Activated B cell treated with CpG ODN at 0.5 μM for 24 hours (primary cell): ENCODE data around the gene PROSER3. TPM values are rescaled to one million over a fixed set of nuclear protein-coding genes. Genes with fewer than 3 reads are reported as not detected.

ENCODE experiments used
- ATAC-seq: fragments of 200-7000 bp; cut with Tn5 transposase; one replicate; pipeline ENCODE4 v1.10.0; 2021; ENCODE audit warnings: low read depth, mild to moderate bottlenecking, moderate library complexity
- CTCF ChIA-PET: fragments of 350-600 bp; sonication (Branson Sonifier 250); formaldehyde crosslinking; loops from one replicate; lab custom pipeline; 2021; ENCODE audit warnings: antibody characterized with exemption; lab: Charles Lee
- POLR2A ChIA-PET: fragments of 350-600 bp; sonication (Branson Sonifier 250); formaldehyde crosslinking; loops from one replicate; lab custom pipeline; 2021; ENCODE audit warnings: antibody characterized with exemption; lab: Charles Lee
- DNase-seq: peaks from one replicate; pipeline ENCODE4 v3.0.0; 2022
- H3K27ac Mint-ChIP-seq: one replicate; pipeline ENCODE4 v1.8.0; 2020; ENCODE audit warnings: mixed read lengths
- H3K27me3 Mint-ChIP-seq: one replicate; pipeline ENCODE4 v1.8.0; 2021; ENCODE audit warnings: mixed read lengths
- H3K36me3 Mint-ChIP-seq: one replicate; pipeline ENCODE4 v1.8.0; 2021; ENCODE audit warnings: low read depth, mixed read lengths
- H3K4me1 Mint-ChIP-seq: one replicate; pipeline ENCODE4 v1.8.0; 2021; ENCODE audit warnings: mixed read lengths
- H3K4me3 Mint-ChIP-seq: one replicate; pipeline ENCODE4 v1.8.0; 2020; ENCODE audit warnings: mild to moderate bottlenecking, mixed read lengths
- H3K9me3 Mint-ChIP-seq: one replicate; pipeline ENCODE4 v1.8.0; 2020; ENCODE audit warnings: mixed read lengths
- intact Hi-C: fragments of 100-400 bp; cut with micrococcal nuclease; formaldehyde crosslinking; loops from one replicate; pipeline ENCODE4 v1.15.1; 2024
- total RNA-seq: library from RNA; stranded (reverse); gene quantifications from 2 replicates; pipeline ENCODE4 v1.2.3, GENCODE V29; 2022
- TF ChIP-seq, protein P1 (sequence below): fragments of 200-600 bp; IDR thresholded peaks from one replicate; pipeline ENCODE4 v1.8.0; 2022; ENCODE audit warnings: antibody characterized with exemption, mild to moderate bottlenecking

Gene PROSER3
- total RNA-seq, 1 donor from 2014 or later = 60.5 TPM

DNA sequence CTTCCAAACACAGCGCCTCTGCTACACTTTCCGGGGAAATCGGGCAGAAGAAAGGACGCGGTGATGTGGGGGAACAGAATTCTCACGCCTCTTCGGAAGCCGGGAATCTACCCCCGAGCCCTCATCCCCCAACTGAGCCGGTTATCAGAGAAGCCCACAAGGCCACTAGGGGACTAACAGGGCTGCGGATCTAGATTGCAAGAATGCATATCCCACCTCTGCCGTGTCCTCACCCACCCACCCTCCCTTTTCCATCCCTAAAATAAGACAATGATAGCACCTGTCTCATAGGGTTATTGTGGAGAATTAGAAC lies 16.8 kb upstream of the PROSER3 start:
- H3K4me1 Mint-ChIP-seq = peaks cover 72% of the 10 kb centered on the region

DNA sequence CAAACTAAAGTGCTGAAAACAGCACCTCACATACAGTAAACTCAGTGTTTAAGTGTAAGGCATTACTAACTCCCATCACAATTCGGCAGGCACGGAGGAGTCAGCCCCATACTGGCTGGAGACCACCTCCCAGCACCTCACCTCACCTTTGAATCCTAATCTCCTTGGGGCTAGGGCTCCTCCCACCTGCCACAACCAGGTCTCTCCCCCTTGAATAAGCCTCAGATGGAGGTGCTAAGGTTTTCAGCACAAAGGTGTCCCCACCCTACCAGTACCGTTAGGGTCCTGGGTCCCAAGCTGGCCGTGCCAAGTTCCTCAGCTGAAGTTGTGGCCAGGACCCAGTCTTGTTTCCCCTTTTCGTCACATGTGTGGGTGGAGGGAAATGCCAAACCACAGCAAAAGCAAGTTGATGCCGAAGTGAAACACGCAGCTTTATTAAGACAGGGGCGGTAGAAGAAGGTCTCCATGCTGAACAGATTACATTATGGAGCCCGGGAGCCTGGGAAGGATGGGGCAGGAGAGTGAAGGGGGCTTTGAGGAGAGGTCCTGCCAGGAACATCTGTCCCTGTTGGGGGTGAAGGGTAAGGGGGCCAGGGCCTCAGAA lies 15.8 kb upstream of the PROSER3 start, which contains the start of gene IGFLR1:
TSS of gene IGFLR1 (minus strand) at position 332 of the 604 bp plus-strand sequence. CDS start 1,272 bp downstream, outside the sequence.
- CTCF ChIA-PET = interaction anchor here (0.9 kb wide), 1 partner anchor 24 kb away, joined by 3 read pairs; no protein-coding TSS in a partner anchor
- TF ChIP-seq, protein P1, sequence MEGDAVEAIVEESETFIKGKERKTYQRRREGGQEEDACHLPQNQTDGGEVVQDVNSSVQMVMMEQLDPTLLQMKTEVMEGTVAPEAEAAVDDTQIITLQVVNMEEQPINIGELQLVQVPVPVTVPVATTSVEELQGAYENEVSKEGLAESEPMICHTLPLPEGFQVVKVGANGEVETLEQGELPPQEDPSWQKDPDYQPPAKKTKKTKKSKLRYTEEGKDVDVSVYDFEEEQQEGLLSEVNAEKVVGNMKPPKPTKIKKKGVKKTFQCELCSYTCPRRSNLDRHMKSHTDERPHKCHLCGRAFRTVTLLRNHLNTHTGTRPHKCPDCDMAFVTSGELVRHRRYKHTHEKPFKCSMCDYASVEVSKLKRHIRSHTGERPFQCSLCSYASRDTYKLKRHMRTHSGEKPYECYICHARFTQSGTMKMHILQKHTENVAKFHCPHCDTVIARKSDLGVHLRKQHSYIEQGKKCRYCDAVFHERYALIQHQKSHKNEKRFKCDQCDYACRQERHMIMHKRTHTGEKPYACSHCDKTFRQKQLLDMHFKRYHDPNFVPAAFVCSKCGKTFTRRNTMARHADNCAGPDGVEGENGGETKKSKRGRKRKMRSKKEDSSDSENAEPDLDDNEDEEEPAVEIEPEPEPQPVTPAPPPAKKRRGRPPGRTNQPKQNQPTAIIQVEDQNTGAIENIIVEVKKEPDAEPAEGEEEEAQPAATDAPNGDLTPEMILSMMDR = no peak
- H3K4me3 Mint-ChIP-seq = peak within 1 kb of the TSS; percentile 94

More for the DNA sequence above, 16.8 kb upstream of the PROSER3 start:
- DNase-seq (no peak), ATAC-seq (no peak)
- Mint-ChIP-seq H3K4me3 (peak overlapping the region; percentile 95), H3K27me3 (no peaks in the 10 kb centered on the region), H3K9me3 (no peaks in the 10 kb centered on the region), H3K36me3 (peaks cover 58% of the 10 kb centered on the region), H3K27ac (peak overlapping the region; percentile 99)
- POLR2A ChIA-PET = interaction anchor here (0.8 to 5.2 kb wide), 16 partner anchors 8 to 375 kb away, joined by 3 to 69 read pairs (median 6); partner anchors contain the start of genes COX6B1, HSPB6, KMT2B and LIN37
- intact Hi-C loops = loop anchor here (2.0 to 10.0 kb wide), 3 partner anchors 48 to 1574 kb away; partner anchors contain the start of genes OVOL3, POLR2I and TBCB
- TF ChIP-seq, protein P1 = no peak
- CTCF ChIA-PET = interaction anchor here (0.8 to 1.0 kb wide), 2 partner anchors 18 to 46 kb away, joined by 3 to 5 read pairs; no protein-coding TSS in a partner anchor

DNA sequence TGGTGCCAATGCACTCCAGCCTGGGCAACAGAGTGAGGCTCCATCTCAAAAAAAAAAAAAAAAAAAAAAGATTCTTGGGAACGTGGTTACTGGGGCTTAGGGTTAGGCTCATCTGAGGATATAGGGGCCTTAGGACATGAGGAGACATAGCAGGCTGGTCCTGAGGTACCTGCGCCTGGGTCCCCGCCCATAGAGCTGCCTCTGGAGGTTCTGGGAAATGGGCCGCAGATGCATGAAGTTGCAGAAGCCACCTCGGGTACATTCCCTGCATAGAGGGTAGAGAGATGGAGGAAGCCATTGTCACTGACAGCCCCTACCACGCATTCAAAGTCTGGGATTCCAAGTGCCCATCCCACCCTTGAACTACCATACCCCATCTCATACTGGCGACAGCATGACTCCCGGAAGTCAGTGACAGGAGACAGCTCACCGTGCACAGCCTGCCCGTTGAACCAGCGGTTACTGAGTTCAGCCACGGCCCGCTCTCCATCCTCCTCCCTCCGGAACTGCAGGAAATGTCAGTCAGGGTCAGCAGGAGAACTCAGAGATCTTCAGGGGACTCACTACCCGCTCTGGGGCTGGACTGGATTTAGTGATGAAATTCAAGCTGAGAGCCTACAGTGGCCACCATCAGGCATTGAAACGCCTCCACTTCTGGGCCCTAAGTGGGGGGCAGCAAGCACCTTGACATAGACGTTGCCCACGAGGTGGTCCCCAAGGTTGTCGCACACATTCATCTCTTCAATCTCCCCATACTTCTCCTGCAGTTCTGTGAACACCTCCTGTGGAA lies 14.1 kb upstream of the PROSER3 start:
- POLR2A ChIA-PET = interaction anchor here (0.6 to 5.2 kb wide), 11 partner anchors 13 to 745 kb away, joined by 3 to 69 read pairs (median 7); partner anchors contain the start of genes ARHGAP33, HSPB6, NFKBID and PROSER3
- Mint-ChIP-seq H3K4me3 (peak overlapping the region; percentile 92), H3K27me3 (no peaks in the 10 kb centered on the region), H3K9me3 (no peaks in the 10 kb centered on the region), H3K36me3 (peaks cover 38% of the 10 kb centered on the region), H3K4me1 (peaks cover 69% of the 10 kb centered on the region), H3K27ac (peak overlapping the region; percentile 99)
- TF ChIP-seq, protein P1 = no peak
- DNase-seq (no peak), ATAC-seq (no peak)
- CTCF ChIA-PET = no interaction called here
- intact Hi-C loops = loop anchor here (2.0 to 10.0 kb wide), 5 partner anchors 27 to 1571 kb away; partner anchors contain the start of genes HAUS5, OVOL3, POLR2I and TBCB

More for the DNA sequence above, 15.8 kb upstream of the PROSER3 start, which contains the start of gene IGFLR1:
- H3K9me3 Mint-ChIP-seq = no peaks in the 10 kb centered on the region
- H3K4me1 Mint-ChIP-seq = peaks cover 66% of the 10 kb centered on the region
- DNase-seq (peak; percentile 60), ATAC-seq (peak; percentile 11)
- peaks cover 47% of the 10 kb centered on the region for H3K36me3 Mint-ChIP-seq
- peak within 1 kb of the TSS; percentile 99 for H3K27ac Mint-ChIP-seq
- H3K27me3 Mint-ChIP-seq = no peaks in the 10 kb centered on the region
- intact Hi-C loops = loop anchor here (1.0 to 10.0 kb wide), 3 partner anchors 98 to 1573 kb away; partner anchors contain the start of genes OVOL3, POLR2I and TBCB
- POLR2A ChIA-PET = interaction anchor here (0.6 to 5.2 kb wide), 16 partner anchors 9 to 408 kb away, joined by 3 to 69 read pairs (median 6); partner anchors contain the start of genes ALKBH6, APLP1, COX6B1 and HAUS5

DNA sequence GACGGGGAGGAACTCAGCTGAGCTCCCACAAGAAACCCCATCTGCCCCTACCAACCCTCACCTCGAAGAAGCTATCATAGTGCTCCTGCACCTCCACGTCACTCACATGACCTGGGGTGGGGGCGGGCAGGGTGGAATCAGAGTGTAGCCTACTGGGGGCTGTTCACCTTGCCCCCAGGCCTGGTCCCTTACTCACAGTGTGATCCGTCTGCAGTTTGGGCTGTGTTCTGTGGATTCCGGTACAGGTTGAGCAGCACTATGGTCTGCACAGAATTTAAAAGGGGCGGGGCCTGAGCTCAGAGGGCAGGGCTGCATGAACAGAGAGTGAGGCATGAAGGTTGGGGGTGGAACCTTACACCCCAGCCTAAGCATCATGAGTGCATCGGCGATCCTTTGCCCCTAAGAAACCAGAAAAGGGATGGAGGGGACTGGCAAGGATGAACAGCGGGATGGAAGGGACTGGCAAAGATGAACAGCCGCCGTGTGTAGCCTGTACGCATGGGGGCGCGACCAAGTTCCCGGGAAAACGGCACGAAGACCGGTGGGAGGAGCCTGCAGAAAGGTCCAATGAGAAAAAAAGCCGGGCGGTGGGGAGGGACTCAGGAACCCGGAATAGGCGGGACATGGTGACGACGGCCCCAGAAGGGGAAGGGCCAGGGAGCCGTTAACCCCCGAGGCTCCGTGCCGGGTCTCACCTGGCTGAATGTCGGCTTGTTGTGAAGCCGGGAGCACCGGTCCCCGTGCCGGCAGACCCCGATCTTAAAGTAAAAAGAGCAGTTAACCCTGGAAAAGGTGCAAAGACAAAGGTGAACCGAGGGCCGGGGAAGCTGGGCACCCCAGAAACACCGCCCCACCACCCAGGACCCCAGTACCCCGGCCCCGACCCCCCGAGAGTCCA lies 13.3 kb upstream of the PROSER3 start:
- ATAC-seq (peak; percentile 51), DNase-seq (peak; percentile 83)
- no peaks in the 10 kb centered on the region for H3K9me3 Mint-ChIP-seq
- H3K4me1 Mint-ChIP-seq = peaks cover 70% of the 10 kb centered on the region
- ChIA-PET CTCF (interaction anchor here (1.0 to 1.6 kb wide), 2 partner anchors 12 to 50 kb away, joined by 3 to 4 read pairs; no protein-coding TSS in a partner anchor), POLR2A (interaction anchor here (0.6 to 5.2 kb wide), 28 partner anchors 13 to 1156 kb away, joined by 3 to 69 read pairs (median 4); partner anchors contain the start of genes ARHGAP33, COX6B1, HSPB6 and NFKBID)
- H3K27me3 Mint-ChIP-seq = no peaks in the 10 kb centered on the region
- TF ChIP-seq, protein P1 = no peak
- peaks cover 33% of the 10 kb centered on the region for H3K36me3 Mint-ChIP-seq
- peak overlapping the region; percentile 92 for H3K4me3 Mint-ChIP-seq
- H3K27ac Mint-ChIP-seq = peak overlapping the region; percentile 99
- intact Hi-C loops = loop anchor here (1.0 to 10.0 kb wide), 7 partner anchors 28 to 1570 kb away; partner anchors contain the start of genes HAUS5, OVOL3, POLR2I and SDHAF1
